HFFc6 (cell line): Measurements from ENCODE around the gene TNPO1. TPM values are rescaled to one million over a fixed set of nuclear protein-coding genes. Genes with fewer than 3 reads are reported as not detected.
A peak's percentile ranks its signal among the peaks of the same experiment; 100 is the strongest.

Source experiments
- DNase-seq: peaks from one replicate; pipeline ENCODE4 v3.0.0-alpha.2; 2018
- H3K27ac Mint-ChIP-seq: 2 replicates; pipeline ENCODE4 v1.8.0; 2020; ENCODE audit warnings: mild to moderate bottlenecking, mixed read lengths
- H3K27me3 Mint-ChIP-seq: 2 replicates; pipeline ENCODE4 v1.8.0; 2021; ENCODE audit warnings: mild to moderate bottlenecking, moderate library complexity, mixed read lengths; ENCODE audit not compliant: insufficient read depth
- H3K36me3 Mint-ChIP-seq: 2 replicates; pipeline ENCODE4 v1.8.0; 2021; ENCODE audit warnings: low read depth, mixed read lengths
- H3K4me1 Mint-ChIP-seq: 2 replicates; pipeline ENCODE4 v1.8.0; 2020; ENCODE audit warnings: low read depth, mixed read lengths
- H3K4me3 Mint-ChIP-seq: 2 replicates; pipeline ENCODE4 v1.8.0; 2020; ENCODE audit warnings: mild to moderate bottlenecking, moderate library complexity, mixed read lengths
- H3K9me3 Mint-ChIP-seq: 2 replicates; pipeline ENCODE4 v1.8.0; 2020; ENCODE audit warnings: mild to moderate bottlenecking, mixed read lengths
- total RNA-seq, 6 experiments: library from RNA; stranded (reverse); fragmentation: NEBNext Ultra II Directional; extraction: Animal tissue kit (Norgen Biotek cat#: 25700); gene quantifications; 2 replicates in 1 of 6; 3 replicates in 5 of 6; pipeline ENCODE4 v1.2.3, GENCODE V29; 2021
- TF ChIP-seq, protein P1 (sequence below): fragments of 200-600 bp; sonication (generic); IDR thresholded peaks from 2 replicates; pipeline ENCODE4 v1.5.0; 2021; ENCODE audit warnings: antibody characterized with exemption, mild to moderate bottlenecking

Gene TNPO1
- total RNA-seq, 6 experiments from 2014 or later, result 149 to 194 (median 182) TPM

DNA sequence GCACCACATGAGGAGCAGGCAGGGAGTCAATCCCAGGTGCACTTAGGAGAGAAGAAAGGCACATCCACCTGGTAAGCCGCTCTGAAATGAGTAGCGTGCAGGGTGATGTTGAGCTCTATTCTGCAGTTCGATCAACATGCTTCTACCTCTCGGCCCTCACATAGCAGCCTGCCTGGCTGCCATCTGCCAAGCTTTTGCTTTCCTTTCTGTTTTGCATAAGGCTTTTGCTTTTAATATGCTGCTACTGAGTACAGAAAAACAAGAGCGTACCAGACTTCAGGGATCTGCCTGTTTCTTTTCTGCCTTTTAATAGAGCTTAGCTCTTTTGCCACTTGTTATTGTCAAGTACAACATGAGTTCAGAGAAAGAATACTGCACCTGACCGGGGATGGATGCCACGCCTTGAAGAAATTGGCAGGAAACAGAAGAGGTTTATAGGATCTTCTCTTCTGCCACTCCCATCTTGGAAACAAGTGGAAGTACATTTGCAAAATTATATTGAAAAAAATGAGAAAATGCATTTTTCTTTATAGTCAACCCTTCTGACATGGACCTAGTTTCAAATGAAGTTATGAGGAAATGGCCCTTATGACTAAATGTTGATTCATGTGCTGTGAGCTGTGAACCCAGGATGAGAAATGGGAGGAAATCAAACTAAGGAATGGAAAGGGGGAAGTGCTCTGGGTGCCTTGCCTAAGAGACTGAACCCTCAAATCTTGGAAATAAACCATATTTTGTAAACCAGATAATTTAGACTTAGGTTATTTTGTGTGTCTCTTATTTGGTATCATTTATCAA, 135.4 kb downstream of the TNPO1 start:
- H3K9me3 Mint-ChIP-seq, result no peaks in the 10 kb centered on the region
- no peaks in the 10 kb centered on the region; the same call in 1 of the 2 replicates for H3K36me3 Mint-ChIP-seq
- DNase-seq, result peak; percentile 68
- no peaks in the 10 kb centered on the region; the same call in 1 of the 2 replicates for H3K27me3 Mint-ChIP-seq
- peak overlapping the region; percentile 87 for H3K27ac Mint-ChIP-seq
- peaks cover 60% of the 10 kb centered on the region for H3K4me1 Mint-ChIP-seq
- peak overlapping the region; percentile 72 for H3K4me3 Mint-ChIP-seq
- TF ChIP-seq, protein P1, sequence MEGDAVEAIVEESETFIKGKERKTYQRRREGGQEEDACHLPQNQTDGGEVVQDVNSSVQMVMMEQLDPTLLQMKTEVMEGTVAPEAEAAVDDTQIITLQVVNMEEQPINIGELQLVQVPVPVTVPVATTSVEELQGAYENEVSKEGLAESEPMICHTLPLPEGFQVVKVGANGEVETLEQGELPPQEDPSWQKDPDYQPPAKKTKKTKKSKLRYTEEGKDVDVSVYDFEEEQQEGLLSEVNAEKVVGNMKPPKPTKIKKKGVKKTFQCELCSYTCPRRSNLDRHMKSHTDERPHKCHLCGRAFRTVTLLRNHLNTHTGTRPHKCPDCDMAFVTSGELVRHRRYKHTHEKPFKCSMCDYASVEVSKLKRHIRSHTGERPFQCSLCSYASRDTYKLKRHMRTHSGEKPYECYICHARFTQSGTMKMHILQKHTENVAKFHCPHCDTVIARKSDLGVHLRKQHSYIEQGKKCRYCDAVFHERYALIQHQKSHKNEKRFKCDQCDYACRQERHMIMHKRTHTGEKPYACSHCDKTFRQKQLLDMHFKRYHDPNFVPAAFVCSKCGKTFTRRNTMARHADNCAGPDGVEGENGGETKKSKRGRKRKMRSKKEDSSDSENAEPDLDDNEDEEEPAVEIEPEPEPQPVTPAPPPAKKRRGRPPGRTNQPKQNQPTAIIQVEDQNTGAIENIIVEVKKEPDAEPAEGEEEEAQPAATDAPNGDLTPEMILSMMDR, result no peak

DNA sequence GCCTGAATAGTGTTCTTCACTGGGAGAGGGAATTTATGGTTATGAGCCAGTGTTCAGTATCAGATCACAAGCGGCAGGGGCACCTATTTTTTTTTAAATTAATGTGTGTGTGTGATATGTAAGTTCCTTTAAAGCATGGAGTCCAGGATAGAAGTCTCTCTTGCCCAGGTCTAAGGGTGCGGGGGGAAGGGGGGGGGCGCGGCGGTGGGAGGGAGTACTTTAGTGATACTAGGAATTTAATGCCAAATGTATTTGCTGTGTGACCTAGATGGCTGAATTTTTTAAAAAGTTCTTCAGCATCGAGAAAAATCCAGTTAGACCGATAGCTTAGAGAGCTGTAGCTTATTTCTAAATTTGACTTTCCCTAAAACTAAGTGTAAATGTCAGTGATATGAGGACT, 137.9 kb downstream of the TNPO1 start:
- Mint-ChIP-seq H3K27ac (peak overlapping the region; percentile 99), H3K4me3 (peak overlapping the region; percentile 93), H3K27me3 (no peaks in the 10 kb centered on the region), H3K36me3 (peaks cover 12% of the 10 kb centered on the region), H3K9me3 (no peaks in the 10 kb centered on the region), H3K4me1 (peaks cover 76% of the 10 kb centered on the region)
- TF ChIP-seq, protein P1, result no peak
- no peak for DNase-seq

DNA sequence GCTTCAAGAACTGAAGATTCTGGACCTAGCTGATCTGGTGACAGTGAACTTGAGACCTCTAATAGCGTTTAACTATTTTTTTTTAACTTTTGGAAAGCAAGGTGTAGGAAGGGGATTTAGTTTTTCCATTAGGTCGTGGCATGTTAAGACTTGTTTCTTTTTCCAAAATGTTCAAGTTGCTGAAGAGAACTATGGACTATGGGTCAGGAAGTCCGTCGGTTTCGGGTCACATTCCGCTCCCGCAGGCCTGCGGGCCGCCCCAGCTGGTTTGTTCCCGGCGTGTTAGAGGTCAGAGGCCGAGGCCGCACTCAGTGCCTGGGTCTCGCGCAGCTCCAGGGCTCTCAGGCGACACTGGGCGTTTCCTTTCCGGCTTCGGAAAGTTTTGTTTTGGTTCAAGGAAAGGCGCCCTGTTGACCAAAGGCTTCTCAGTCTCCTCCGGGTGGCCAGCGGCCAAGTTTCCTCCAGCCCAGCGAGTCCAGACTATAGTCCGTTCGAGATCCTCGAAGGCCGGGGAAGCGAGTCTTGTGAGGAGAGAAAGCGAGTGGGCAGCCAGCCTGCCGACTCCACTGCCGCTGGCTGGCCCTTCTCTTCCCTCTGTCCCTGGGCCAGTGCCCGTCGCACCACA, 138.8 kb downstream of the TNPO1 start:
- DNase-seq, result no peak
- no peaks in the 10 kb centered on the region for H3K27me3 Mint-ChIP-seq
- TF ChIP-seq, protein P1, result no peak

DNA sequence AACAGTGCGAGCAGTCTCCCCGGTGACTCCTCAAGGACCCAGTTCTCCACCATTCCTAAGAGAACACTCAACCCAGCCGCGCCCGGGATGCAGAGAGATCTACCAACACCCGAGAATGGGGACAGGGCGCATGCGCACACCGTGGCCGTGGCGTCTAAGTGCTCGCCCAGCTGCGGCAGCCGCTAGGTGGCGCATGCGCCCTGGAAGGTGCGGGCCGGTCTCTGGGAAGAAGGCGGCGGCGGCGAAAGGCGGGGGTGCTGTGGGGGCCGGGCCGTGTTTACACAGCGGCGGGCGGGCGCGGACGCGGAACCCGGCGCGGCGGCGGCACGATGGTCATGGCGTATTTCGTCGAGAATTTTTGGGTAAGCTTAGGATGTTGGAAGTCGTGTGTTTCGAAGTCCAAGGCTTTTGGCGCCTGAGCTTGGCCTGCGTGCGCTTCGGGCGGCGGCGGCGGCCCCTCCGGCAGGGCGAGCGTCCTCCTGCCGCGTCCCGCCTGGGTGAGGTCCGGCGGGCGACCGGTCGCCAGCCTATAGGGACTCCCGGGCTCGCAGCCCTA, 139.4 kb downstream of the TNPO1 start, which contains the start of gene FCHO2:
Gene FCHO2 (plus strand): TSS at position 274 of the 556 bp plus-strand sequence. CDS start 56 bp downstream, at position 330.
- Mint-ChIP-seq H3K4me1 (peaks cover 65% of the 10 kb centered on the region), H3K36me3 (peaks cover 12% of the 10 kb centered on the region), H3K27ac (peak within 1 kb of the TSS; percentile 99), H3K9me3 (no peaks in the 10 kb centered on the region), H3K27me3 (no peaks in the 10 kb centered on the region), H3K4me3 (peak within 1 kb of the TSS; percentile 97)
- TF ChIP-seq, protein P1, result peak; percentile 98
- peak; percentile 96 for DNase-seq

More for the DNA sequence above, 138.8 kb downstream of the TNPO1 start:
- H3K36me3 Mint-ChIP-seq, result peaks cover 12% of the 10 kb centered on the region
- H3K4me1 Mint-ChIP-seq, result peaks cover 67% of the 10 kb centered on the region
- H3K9me3 Mint-ChIP-seq, result no peaks in the 10 kb centered on the region
- peak overlapping the region; percentile 99 for H3K27ac Mint-ChIP-seq
- peak overlapping the region; percentile 93 for H3K4me3 Mint-ChIP-seq

DNA sequence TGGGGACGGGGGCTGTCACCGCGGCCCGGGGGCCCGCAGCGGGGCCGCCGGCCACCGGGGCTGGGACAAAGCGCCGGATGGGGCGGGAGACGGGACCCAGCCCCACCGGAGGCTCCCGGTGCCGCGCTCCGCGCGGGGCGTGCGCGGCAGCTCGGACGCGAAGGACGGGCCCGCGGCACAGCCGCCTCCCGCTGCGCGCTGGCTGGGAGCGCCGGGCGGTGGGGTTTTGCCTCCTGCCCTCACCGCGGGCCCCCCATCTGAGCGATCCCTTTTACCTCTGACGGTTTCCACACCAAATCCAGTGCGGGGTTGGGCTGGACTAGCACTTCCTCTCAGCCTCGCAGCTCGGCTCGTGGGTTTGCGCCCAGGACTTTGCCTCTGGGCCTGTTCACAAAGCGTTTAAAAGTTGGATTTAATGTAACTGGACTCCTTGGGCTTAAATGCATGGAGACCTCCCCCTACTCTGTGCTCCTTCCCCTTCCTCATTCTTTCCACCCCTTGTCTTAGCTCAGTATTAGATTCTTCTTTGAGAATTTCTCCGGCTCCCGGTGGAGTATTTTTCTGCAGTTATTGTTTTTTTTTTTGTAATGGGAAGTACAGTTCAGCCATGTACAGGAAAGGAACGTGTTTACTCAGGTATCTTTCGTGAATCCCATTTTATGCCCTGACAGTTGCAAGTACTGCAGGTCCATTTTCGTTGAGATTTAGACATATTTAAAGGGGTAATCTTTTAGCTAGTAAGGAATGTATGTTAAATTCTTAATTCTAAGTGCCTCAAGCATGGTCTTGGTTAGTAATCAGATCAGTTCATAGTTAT, 140.1 kb downstream of the TNPO1 start:
- peaks cover 12% of the 10 kb centered on the region for H3K36me3 Mint-ChIP-seq
- H3K9me3 Mint-ChIP-seq, result no peaks in the 10 kb centered on the region
- peaks cover 58% of the 10 kb centered on the region for H3K4me1 Mint-ChIP-seq
- TF ChIP-seq, protein P1, result no peak
- H3K27ac Mint-ChIP-seq, result peak overlapping the region; percentile 83
- peak; percentile 31 for DNase-seq
- peak overlapping the region; percentile 97 for H3K4me3 Mint-ChIP-seq
- no peaks in the 10 kb centered on the region for H3K27me3 Mint-ChIP-seq
